Thymus (tissue), 11 donors: ENCODE results near the gene ZYG11A. TPM values are rescaled to one million over a fixed set of nuclear protein-coding genes. Genes with fewer than 3 reads are reported as not detected.

Source experiments
- DNase-seq, 9 donors: peaks; one replicate each; pipeline ENCODE4 v3.0.0-alpha.2; 2013; ENCODE audit warnings: low spot score in 9 of 9, low read depth in 6 of 9, missing footprints in 1 of 9
- H3K27ac ChIP-seq, 2 donors: one replicate each; pipeline ENCODE4 v1.5.1; 2013; ENCODE audit warnings: control low read depth in 1 of 2, low read depth in 1 of 2, low read length in 1 of 2, mild to moderate bottlenecking in 1 of 2, moderate library complexity in 1 of 2
- H3K27me3 ChIP-seq, 2 donors: one replicate each; pipeline ENCODE4 v1.5.1; 2013; ENCODE audit warnings: low read length in 1 of 2; ENCODE audit not compliant: control insufficient read depth in 2 of 2, insufficient read depth in 1 of 2
- H3K36me3 ChIP-seq, 2 donors: one replicate each; pipeline ENCODE4 v1.5.1; 2013; ENCODE audit warnings: low read length in 1 of 2, mild to moderate bottlenecking in 1 of 2, moderate library complexity in 1 of 2; ENCODE audit not compliant: control insufficient read depth in 2 of 2, insufficient read depth in 2 of 2
- H3K4me1 ChIP-seq, 2 donors: one replicate each; pipeline ENCODE4 v1.5.1; 2013; ENCODE audit warnings: low read length in 2 of 2; ENCODE audit not compliant: control insufficient read depth in 2 of 2, insufficient read depth in 2 of 2
- H3K4me3 ChIP-seq, 2 donors: one replicate each; pipeline ENCODE4 v1.5.1; 2013; ENCODE audit warnings: low read length in 2 of 2, control low read depth in 1 of 2, mild to moderate bottlenecking in 1 of 2
- H3K9me3 ChIP-seq, 2 donors: one replicate each; pipeline ENCODE4 v1.5.1; 2013; ENCODE audit warnings: low read length in 1 of 2, mild to moderate bottlenecking in 1 of 2; ENCODE audit not compliant: control insufficient read depth in 2 of 2, insufficient read depth in 1 of 2
- WGBS: extraction: QIAGEN DNeasy Blood & Tissue Kit; methylation state at CpG from one replicate; pipeline ENCODE4 v1.1.7; 2013; 5-methylcytosine and 5-hydroxymethylcytosine counted together
- polyA plus RNA-seq: library from polyadenylated mRNA; stranded (reverse); fragments of 200-250 nt; gene quantifications from one replicate; pipeline ENCODE4 v1.2.3, GENCODE V29; 2013
- total RNA-seq: library from RNA; stranded (reverse); fragments of 120-200 nt; gene quantifications from one replicate; pipeline ENCODE4 v1.2.4, GENCODE V29; 2013
- donor health status: healthy.

ZYG11A gene
- total and polyA plus RNA-seq, 2 donors = 0.90 to 0.91 TPM

GRCh38 chr1:52899445-52899894 lies 56.9 kb downstream of the ZYG11A start:
- Histone ChIP-seq H3K9me3 (no peaks in the 10 kb centered on the region), H3K27me3 (no peaks in the 10 kb centered on the region), H3K27ac (no peak overlapping the region), H3K4me1 (peaks cover 0 to 2% of the 10 kb centered on the region in 2 donors), H3K36me3 (peaks cover 0 to 17% of the 10 kb centered on the region in 2 donors), H3K4me3 (no peak overlapping the region)
- DNase-seq = peak in 1 of 9 donors; percentile 13
- WGBS = 81% methylated on average over 4 of the region's 4 CpGs

- 94% methylated on average over 2 of the region's 2 CpGs for WGBS
- H3K4me1 ChIP-seq = peaks cover 0 to 4% of the 10 kb centered on the region in 2 donors
- H3K4me3 ChIP-seq = no peak overlapping the region
- no peak for DNase-seq
- no peak overlapping the region for H3K27ac ChIP-seq
- H3K36me3 ChIP-seq = peaks cover 0 to 12% of the 10 kb centered on the region in 2 donors
- no peaks in the 10 kb centered on the region for H3K9me3 ChIP-seq
- H3K27me3 ChIP-seq = no peaks in the 10 kb centered on the region
Observed at GRCh38 chr1:52900402-52900801, 57.8 kb downstream of the ZYG11A start.

- 93% methylated on average over 1 of the region's 1 CpG for WGBS
- Histone ChIP-seq H3K27me3 (no peaks in the 10 kb centered on the region), H3K9me3 (no peaks in the 10 kb centered on the region), H3K4me3 (no peak overlapping the region), H3K27ac (no peak overlapping the region), H3K4me1 (peaks cover 0 to 4% of the 10 kb centered on the region in 2 donors), H3K36me3 (peaks cover 0 to 17% of the 10 kb centered on the region in 2 donors)
- no peak for DNase-seq
Observed at GRCh38 chr1:52901384-52901783, 58.8 kb downstream of the ZYG11A start.

- DNase-seq = no peak
- 98% methylated on average over 13 of the region's 13 CpGs for WGBS
- H3K36me3 ChIP-seq = peaks cover 0 to 8% of the 10 kb centered on the region in 2 donors
- H3K4me1 ChIP-seq = peaks cover 0 to 4% of the 10 kb centered on the region in 2 donors
- H3K27me3 ChIP-seq = no peaks in the 10 kb centered on the region
- no peak overlapping the region for H3K4me3 ChIP-seq
- no peak overlapping the region for H3K27ac ChIP-seq
- H3K9me3 ChIP-seq = no peaks in the 10 kb centered on the region
Observed at GRCh38 chr1:52904208-52904926, 61.8 kb downstream of the ZYG11A start.

GRCh38 chr1:52904927-52905698 lies 62.6 kb downstream of the ZYG11A start:
- no peaks in the 10 kb centered on the region for H3K27me3 ChIP-seq
- peaks cover 0 to 4% of the 10 kb centered on the region in 2 donors for H3K4me1 ChIP-seq
- peaks cover 0 to 11% of the 10 kb centered on the region in 2 donors for H3K36me3 ChIP-seq
- no peaks in the 10 kb centered on the region for H3K9me3 ChIP-seq
- H3K4me3 ChIP-seq = no peak overlapping the region
- 75% methylated on average over 20 of the region's 20 CpGs for WGBS
- H3K27ac ChIP-seq = no peak overlapping the region
- DNase-seq = peak in 3 of 9 donors; percentile 32 to 63 (median 53)

- no peak overlapping the region for H3K27ac ChIP-seq
- no peaks in the 10 kb centered on the region for H3K9me3 ChIP-seq
- WGBS = 97% methylated on average over 6 of the region's 6 CpGs
Observed at GRCh38 chr1:52906135-52906603, 63.6 kb downstream of the ZYG11A start.

GRCh38 chr1:52907068-52907811 lies 64.7 kb downstream of the ZYG11A start:
- DNase-seq = no peak
- Histone ChIP-seq H3K4me1 (peaks cover 0 to 4% of the 10 kb centered on the region in 2 donors), H3K27me3 (no peaks in the 10 kb centered on the region), H3K36me3 (peaks cover 0 to 14% of the 10 kb centered on the region in 2 donors), H3K27ac (no peak overlapping the region), H3K9me3 (no peaks in the 10 kb centered on the region), H3K4me3 (no peak overlapping the region)
- 97% methylated on average over 9 of the region's 9 CpGs for WGBS

More at GRCh38 chr1:52906135-52906603, 63.6 kb downstream of the ZYG11A start:
- Histone ChIP-seq H3K36me3 (peaks cover 0 to 12% of the 10 kb centered on the region in 2 donors), H3K4me3 (no peak overlapping the region), H3K27me3 (no peaks in the 10 kb centered on the region), H3K4me1 (peaks cover 0 to 4% of the 10 kb centered on the region in 2 donors)
- no peak for DNase-seq

GRCh38 chr1:52907812-52908153 lies 65.2 kb downstream of the ZYG11A start:
- WGBS = 91% methylated on average over 10 of the region's 10 CpGs
- H3K4me3 ChIP-seq = no peak overlapping the region
- peaks cover 0 to 14% of the 10 kb centered on the region in 2 donors for H3K36me3 ChIP-seq

More at GRCh38 chr1:52907812-52908153, 65.2 kb downstream of the ZYG11A start:
- Histone ChIP-seq H3K27ac (no peak overlapping the region), H3K27me3 (no peaks in the 10 kb centered on the region), H3K4me1 (peaks cover 0 to 4% of the 10 kb centered on the region in 2 donors), H3K9me3 (no peaks in the 10 kb centered on the region)
- no peak for DNase-seq
